Fibroblast of villous mesenchyme (primary cell): Measurements from ENCODE around the gene FHOD3. TPM values are rescaled to one million over a fixed set of nuclear protein-coding genes. Genes with fewer than 3 reads are reported as not detected.

Source experiments
- DNase-seq: peaks from one replicate; pipeline ENCODE4 v3.0.0-alpha.2; 2010; ENCODE audit warnings: low read depth
- H3K4me3 ChIP-seq: 2 replicates; pipeline ENCODE4 v1.5.1; 2011; ENCODE audit warnings: low read depth, mild to moderate bottlenecking, low read length
- CTCF ChIP-seq: IDR thresholded peaks from 2 replicates; pipeline ENCODE4 v1.5.1; 2012; ENCODE audit warnings: low read depth, mild to moderate bottlenecking, low read length; ENCODE audit not compliant: insufficient read depth
- total RNA-seq: library from RNA; depleted of rRNA; stranded (reverse); fragments of >200 nt; gene quantifications from 2 replicates; pipeline ENCODE4 v1.2.3, GENCODE V29; 2012

The FHOD3 gene
- total RNA-seq, 1 donor, result 5.2 TPM

GRCh38 chr18:36468161-36468560 lies 170.6 kb downstream of the FHOD3 start:
- H3K4me3 ChIP-seq, result no peak overlapping the region
- no peak for DNase-seq
- no peak for TF ChIP-seq CTCF

GRCh38 chr18:36469461-36469860 lies 171.9 kb downstream of the FHOD3 start:
- H3K4me3 ChIP-seq, result no peak overlapping the region
- no peak for DNase-seq
- no peak for TF ChIP-seq CTCF

- DNase-seq, result no peak
- TF ChIP-seq CTCF, result no peak
Measured at GRCh38 chr18:36470896-36471295, 173.4 kb downstream of the FHOD3 start.

DNA sequence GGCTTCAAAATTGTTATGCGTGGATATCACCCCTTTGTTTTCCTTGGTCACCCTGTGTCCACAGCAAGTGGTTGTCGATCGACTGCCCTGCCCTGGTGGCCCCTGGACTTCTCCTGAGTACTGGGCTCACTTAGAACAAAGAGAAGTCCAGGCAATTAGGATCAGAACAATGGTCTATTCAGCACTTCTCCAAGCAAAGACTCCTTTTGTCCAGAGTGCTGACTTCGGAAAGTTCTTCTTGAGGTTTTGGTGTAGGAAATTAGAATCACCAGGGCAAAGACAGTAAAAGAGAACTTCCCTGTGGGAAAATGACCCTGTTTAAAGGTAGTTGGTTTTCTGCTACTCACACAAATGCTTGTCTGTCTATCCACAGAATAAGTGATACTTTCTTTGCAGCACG lies 173.9 kb downstream of the FHOD3 start:
- H3K4me3 ChIP-seq, result no peak overlapping the region
- no peak for DNase-seq
- no peak for TF ChIP-seq CTCF

More at GRCh38 chr18:36470896-36471295, 173.4 kb downstream of the FHOD3 start:
- H3K4me3 ChIP-seq, result no peak overlapping the region

DNA sequence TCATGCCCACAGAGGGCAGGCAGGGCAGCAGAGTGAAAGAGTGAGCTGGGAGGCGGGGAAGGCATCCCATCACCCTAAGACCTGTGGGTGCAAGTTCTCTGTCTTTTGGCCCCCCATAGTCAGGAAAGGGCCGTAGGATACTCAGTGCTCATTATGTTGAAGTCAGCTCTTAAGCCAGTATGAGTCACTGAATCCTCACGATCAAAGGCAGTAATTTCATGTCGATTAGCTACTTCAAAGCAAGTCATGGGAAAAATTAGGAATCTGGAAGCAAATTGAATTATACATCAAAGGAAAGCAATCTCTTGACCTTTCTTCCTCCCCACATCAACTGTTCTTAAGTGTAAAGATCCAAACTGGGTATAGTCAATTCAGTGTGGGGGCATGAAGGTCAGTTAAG lies 178.9 kb downstream of the FHOD3 start:
- TF ChIP-seq CTCF, result no peak
- no peak for DNase-seq
- no peak overlapping the region for H3K4me3 ChIP-seq

DNA sequence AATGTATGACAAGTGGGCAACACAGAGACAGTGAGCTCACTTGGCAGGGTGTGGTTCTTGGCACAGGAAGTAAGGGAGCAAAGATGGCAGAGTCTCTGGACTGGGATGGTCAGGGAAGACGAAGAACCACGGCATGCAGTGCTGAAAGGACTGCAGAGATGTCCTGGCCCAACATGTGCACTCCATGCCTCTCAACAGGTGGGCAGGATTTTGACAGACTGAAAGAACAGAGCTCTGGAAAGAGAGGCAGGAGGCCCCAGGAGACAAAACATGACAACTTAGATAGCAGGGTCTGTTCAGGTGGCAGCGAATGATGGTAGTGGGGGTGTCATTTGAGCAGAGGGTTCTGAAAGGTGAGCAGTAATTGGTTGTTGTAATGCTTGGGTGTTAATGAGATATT lies 180.3 kb downstream of the FHOD3 start:
- H3K4me3 ChIP-seq, result no peak overlapping the region
- TF ChIP-seq CTCF, result no peak
- DNase-seq, result no peak

DNA sequence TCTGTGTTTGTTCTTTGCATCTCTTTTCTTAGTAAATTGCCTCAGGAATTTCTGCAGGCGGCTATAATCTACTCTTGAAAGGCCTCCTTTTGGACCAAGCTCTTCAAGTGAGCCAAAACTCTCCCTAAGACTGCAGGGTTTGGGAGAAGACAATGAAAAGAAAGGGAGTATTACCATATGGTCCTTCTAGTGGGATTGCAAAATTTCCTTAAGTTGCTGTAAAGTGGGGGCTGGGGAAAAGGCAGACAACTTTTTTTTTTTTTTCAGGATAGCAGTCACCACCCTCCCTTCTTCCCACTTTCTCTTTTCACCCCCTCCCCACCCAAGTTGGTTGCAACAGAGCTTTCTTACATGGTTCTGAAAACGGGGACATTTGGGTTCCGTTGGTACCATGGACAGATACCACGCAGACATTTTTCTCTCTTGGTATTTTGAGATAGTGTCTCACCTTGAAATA lies 183.7 kb downstream of the FHOD3 start:
- no peak for DNase-seq
- no peak overlapping the region for H3K4me3 ChIP-seq
- no peak for TF ChIP-seq CTCF
